Testis (tissue), 2 donors: Measurements from ENCODE around the gene B3GNT7.

Experiments used
- POLR2A ChIP-seq: fragments of 450-650 bp; IDR thresholded peaks from one replicate; pipeline ENCODE4 v1.6.1; 2017; ENCODE audit warnings: antibody characterized with exemption, mild to moderate bottlenecking, moderate library complexity
- TF ChIP-seq, protein P1 (sequence below), 3 experiments: fragments of 450-650 bp in 2 of 3; fragments of 200-600 bp in 1 of 3; sonication (generic) in 1 of 3; IDR thresholded peaks; one replicate each; pipeline ENCODE4 v1.5.1; 2016 to 2019; ENCODE audit warnings: antibody characterized with exemption in 3 of 3, mild to moderate bottlenecking in 2 of 3, moderate library complexity in 1 of 3

DNA sequence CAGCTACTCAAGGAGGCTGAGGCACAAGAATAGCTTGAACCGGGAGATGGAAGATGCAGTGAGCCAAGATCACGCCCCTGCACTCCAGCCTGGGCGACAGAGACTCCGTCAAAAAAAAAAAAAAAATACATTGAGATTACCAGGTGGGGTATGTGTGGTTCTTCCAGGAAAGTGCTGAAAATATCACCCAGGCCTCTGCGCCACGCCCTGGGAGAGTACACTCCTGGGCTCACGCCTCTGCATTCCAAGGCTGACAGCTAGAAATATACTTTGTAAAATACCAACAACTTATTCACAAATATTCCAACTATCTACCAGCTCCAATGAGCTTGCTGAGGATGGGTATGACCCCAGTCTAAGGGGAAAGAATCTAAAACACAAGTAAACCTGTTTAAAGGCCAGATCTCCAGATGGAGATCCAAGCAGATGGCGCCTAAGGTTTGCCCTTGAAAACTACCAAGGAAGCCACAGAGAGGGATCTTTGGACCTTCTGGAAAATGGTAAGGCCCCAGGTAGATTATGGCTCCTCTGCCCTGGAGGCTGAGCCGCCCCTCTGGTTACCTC is 21.6 kb upstream of the B3GNT7 start:
- no peak for TF ChIP-seq POLR2A
- TF ChIP-seq, protein P1, sequence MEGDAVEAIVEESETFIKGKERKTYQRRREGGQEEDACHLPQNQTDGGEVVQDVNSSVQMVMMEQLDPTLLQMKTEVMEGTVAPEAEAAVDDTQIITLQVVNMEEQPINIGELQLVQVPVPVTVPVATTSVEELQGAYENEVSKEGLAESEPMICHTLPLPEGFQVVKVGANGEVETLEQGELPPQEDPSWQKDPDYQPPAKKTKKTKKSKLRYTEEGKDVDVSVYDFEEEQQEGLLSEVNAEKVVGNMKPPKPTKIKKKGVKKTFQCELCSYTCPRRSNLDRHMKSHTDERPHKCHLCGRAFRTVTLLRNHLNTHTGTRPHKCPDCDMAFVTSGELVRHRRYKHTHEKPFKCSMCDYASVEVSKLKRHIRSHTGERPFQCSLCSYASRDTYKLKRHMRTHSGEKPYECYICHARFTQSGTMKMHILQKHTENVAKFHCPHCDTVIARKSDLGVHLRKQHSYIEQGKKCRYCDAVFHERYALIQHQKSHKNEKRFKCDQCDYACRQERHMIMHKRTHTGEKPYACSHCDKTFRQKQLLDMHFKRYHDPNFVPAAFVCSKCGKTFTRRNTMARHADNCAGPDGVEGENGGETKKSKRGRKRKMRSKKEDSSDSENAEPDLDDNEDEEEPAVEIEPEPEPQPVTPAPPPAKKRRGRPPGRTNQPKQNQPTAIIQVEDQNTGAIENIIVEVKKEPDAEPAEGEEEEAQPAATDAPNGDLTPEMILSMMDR (IDR thresholded peaks at IDR 0.05): no peak
